T-helper 2 cell treated with Interferon-gamma antibody and Interleukin-4, amounts not matched to agents 5 μg/mL and 100 μg/mL, for 36 hours (primary cell): Measurements from ENCODE around the gene PPP1R3C.

Experiments
- DNase-seq: peaks from one replicate; pipeline ENCODE4 v3.0.0; 2021; ENCODE audit warnings: low spot score
- H3K27ac Mint-ChIP-seq: one replicate; pipeline ENCODE4 v1.8.0; 2021; ENCODE audit warnings: mild to moderate bottlenecking, mixed read lengths
- H3K27me3 Mint-ChIP-seq: one replicate; pipeline ENCODE4 v1.8.0; 2021; ENCODE audit warnings: low read depth, mixed read lengths
- H3K36me3 Mint-ChIP-seq: one replicate; pipeline ENCODE4 v1.8.0; 2021; ENCODE audit warnings: low read depth, mixed read lengths
- H3K4me1 Mint-ChIP-seq: one replicate; pipeline ENCODE4 v1.8.0; 2021; ENCODE audit warnings: low read depth, mixed read lengths
- H3K4me3 Mint-ChIP-seq: one replicate; pipeline ENCODE4 v1.8.0; 2022; ENCODE audit warnings: mild to moderate bottlenecking, moderate library complexity, mixed read lengths
- H3K9me3 Mint-ChIP-seq: one replicate; pipeline ENCODE4 v1.8.0; 2021; ENCODE audit warnings: mixed read lengths

PPP1R3C gene

DNA sequence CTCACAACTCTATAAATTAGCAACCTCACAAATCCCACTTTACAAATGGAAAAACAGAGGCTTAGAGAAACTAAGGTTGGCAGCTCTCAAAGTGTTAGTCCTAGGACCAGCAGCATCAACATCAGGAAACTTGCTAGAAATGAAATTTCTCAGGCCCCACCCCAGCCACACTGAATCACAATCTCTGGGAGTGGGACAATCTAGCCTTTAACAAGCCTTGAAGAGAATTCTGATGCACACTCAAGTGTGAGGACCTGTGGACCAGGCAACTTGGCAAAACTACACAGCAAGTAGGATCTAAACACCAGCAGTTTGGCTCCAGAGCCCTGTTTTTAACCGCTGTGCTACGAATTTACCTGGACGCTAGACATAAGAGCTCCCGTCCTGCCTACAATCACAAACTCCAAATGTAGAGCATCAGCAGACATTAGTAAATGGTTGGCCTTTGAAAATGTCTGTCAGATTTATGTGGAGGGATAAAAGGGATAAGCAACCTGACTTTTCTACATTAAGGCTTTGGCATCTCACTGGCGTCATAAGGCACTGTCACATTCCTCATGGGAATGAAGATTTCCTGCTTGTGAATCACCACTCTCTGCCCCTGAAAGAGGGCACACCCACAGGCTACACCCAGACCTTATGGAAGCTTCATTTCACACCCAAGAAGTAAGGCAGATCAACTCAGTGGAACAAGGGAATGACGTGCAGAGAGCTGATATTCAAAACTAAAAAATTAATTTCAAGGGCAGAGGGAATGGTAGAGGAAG lies 34.5 kb downstream of the PPP1R3C start:
- no peak overlapping the region for H3K4me3 Mint-ChIP-seq
- DNase-seq = no peak

GRCh38 chr10:91597197-91597881 lies 35.5 kb downstream of the PPP1R3C start:
- Mint-ChIP-seq H3K27ac (no peak overlapping the region), H3K27me3 (peaks cover 16% of the 10 kb centered on the region), H3K4me3 (no peak overlapping the region), H3K36me3 (no peaks in the 10 kb centered on the region), H3K9me3 (no peaks in the 10 kb centered on the region), H3K4me1 (no peaks in the 10 kb centered on the region)
- no peak for DNase-seq

More for the DNA sequence above, 34.5 kb downstream of the PPP1R3C start:
- H3K36me3 Mint-ChIP-seq = no peaks in the 10 kb centered on the region
- H3K27me3 Mint-ChIP-seq = peaks cover 15% of the 10 kb centered on the region
- no peaks in the 10 kb centered on the region for H3K9me3 Mint-ChIP-seq
- no peak overlapping the region for H3K27ac Mint-ChIP-seq
- no peaks in the 10 kb centered on the region for H3K4me1 Mint-ChIP-seq

DNA sequence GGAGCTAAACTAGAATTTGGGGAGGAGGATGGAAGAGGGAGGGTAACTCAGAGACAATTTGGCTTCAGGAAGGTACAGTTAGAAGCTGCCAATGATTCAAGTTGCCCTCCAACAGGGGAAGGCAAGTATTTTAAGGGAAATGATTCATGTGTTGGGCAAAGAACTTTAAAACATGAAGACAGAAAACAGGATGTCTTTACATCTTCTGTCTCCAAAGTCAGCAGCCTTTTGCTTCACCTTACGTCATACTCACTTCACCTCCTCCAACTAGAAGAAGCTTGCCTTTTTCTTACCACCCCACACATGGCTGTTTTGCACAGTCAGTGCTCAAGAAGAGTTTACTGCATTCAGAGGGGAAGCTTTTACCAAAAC lies 36.1 kb downstream of the PPP1R3C start:
- Mint-ChIP-seq H3K4me1 (no peaks in the 10 kb centered on the region), H3K27me3 (peaks cover 16% of the 10 kb centered on the region), H3K27ac (no peak overlapping the region), H3K36me3 (no peaks in the 10 kb centered on the region), H3K9me3 (no peaks in the 10 kb centered on the region), H3K4me3 (no peak overlapping the region)
- no peak for DNase-seq

GRCh38 chr10:91593834-91594233 lies 39.0 kb downstream of the PPP1R3C start:
- no peaks in the 10 kb centered on the region for H3K9me3 Mint-ChIP-seq
- DNase-seq = no peak
- no peak overlapping the region for H3K27ac Mint-ChIP-seq
- H3K27me3 Mint-ChIP-seq = peaks cover 19% of the 10 kb centered on the region
- H3K4me3 Mint-ChIP-seq = no peak overlapping the region
- no peaks in the 10 kb centered on the region for H3K36me3 Mint-ChIP-seq
- H3K4me1 Mint-ChIP-seq = no peaks in the 10 kb centered on the region

- H3K36me3 Mint-ChIP-seq = no peaks in the 10 kb centered on the region
- H3K4me3 Mint-ChIP-seq = no peak overlapping the region
- no peak overlapping the region for H3K27ac Mint-ChIP-seq
- no peaks in the 10 kb centered on the region for H3K9me3 Mint-ChIP-seq
- DNase-seq = no peak
- H3K4me1 Mint-ChIP-seq = no peaks in the 10 kb centered on the region
- peaks cover 19% of the 10 kb centered on the region for H3K27me3 Mint-ChIP-seq
Observed at GRCh38 chr10:91593366-91593765, 39.5 kb downstream of the PPP1R3C start.

DNA sequence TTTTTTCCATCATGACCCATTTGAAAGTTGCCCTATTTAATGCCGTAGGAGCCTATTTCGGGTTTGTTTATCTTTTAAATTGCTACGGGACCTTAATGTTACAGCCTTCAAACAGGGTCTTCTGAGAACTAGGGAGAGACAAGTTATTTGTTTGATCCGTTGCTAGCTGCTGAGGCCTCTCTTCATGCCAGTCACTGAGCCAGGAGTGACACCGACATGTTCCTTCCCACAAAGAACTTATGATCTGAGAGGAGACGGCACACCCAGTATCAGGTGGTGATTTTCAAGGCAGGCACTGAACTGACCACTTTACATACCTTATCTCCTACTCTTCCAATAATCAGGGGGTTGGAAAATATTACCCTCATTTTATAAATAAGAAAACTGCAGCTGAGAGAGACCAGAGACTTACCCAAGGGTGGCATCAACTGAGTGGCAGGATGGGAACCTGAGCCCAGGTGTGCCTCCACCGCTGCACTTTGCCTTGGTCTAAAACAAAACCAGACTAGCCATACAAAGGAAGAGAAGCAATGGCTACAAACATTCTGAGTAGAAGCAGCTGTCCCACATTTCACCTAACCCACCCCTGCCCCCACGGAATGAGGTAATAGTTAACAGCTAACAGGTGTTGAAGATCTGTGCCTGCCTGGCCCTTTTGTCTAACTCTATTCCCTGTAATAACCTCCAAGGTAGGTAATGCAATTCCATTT lies 40.5 kb downstream of the PPP1R3C start:
- DNase-seq = no peak
- no peak overlapping the region for H3K27ac Mint-ChIP-seq
- H3K4me3 Mint-ChIP-seq = no peak overlapping the region
- no peaks in the 10 kb centered on the region for H3K4me1 Mint-ChIP-seq
- H3K9me3 Mint-ChIP-seq = no peaks in the 10 kb centered on the region
- H3K27me3 Mint-ChIP-seq = peaks cover 19% of the 10 kb centered on the region
- H3K36me3 Mint-ChIP-seq = no peaks in the 10 kb centered on the region

DNA sequence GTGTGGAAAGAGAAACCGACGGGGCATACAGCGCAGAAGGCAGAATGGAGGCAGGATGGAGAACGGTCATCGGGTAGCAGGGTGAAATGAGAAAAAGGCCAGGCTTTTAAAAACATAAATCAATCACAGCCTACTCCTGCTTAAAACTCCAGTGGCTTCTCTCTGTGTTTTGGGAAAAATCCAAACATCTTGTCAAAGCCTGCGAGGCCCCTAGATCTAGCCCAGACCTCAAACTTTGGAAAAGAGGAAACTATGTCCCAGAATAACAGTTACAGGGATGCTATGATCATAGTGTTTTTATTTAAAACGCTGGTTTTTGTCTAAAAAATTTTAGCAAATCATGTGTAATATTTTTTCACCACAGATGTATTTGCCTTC lies 41.1 kb downstream of the PPP1R3C start:
- Mint-ChIP-seq H3K9me3 (no peaks in the 10 kb centered on the region), H3K36me3 (no peaks in the 10 kb centered on the region), H3K4me3 (no peak overlapping the region), H3K27ac (no peak overlapping the region), H3K4me1 (no peaks in the 10 kb centered on the region), H3K27me3 (peaks cover 19% of the 10 kb centered on the region)
- no peak for DNase-seq

GRCh38 chr10:91590904-91591796 lies 41.7 kb downstream of the PPP1R3C start:
- H3K4me3 Mint-ChIP-seq = no peak overlapping the region
- no peak for DNase-seq
- no peak overlapping the region for H3K27ac Mint-ChIP-seq
- no peaks in the 10 kb centered on the region for H3K9me3 Mint-ChIP-seq
- no peaks in the 10 kb centered on the region for H3K4me1 Mint-ChIP-seq
- no peaks in the 10 kb centered on the region for H3K36me3 Mint-ChIP-seq
- peaks cover 25% of the 10 kb centered on the region for H3K27me3 Mint-ChIP-seq

GRCh38 chr10:91590142-91590903 lies 42.5 kb downstream of the PPP1R3C start:
- Mint-ChIP-seq H3K27ac (no peak overlapping the region), H3K4me3 (no peak overlapping the region), H3K9me3 (no peaks in the 10 kb centered on the region), H3K4me1 (no peaks in the 10 kb centered on the region), H3K27me3 (peaks cover 19% of the 10 kb centered on the region), H3K36me3 (no peaks in the 10 kb centered on the region)
- DNase-seq = no peak

DNA sequence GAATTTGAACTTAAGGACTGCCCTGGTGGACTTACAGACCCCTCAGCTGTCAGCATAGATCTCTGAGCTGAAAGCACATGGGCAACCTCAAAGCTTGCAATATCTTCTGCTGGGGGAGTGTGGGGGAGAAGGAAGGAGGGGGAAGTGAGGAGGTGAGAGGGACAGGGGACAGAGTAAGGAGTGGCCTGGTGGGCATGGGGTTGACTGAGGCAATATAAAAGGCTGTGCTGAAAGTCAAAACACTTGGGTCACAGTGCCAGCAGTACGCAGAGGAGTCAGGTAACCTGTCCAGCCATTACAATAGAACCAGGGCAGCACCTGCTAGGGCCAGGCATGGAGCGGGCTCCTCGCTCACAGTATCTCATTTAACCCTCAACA lies 43.2 kb downstream of the PPP1R3C start:
- Mint-ChIP-seq H3K36me3 (no peaks in the 10 kb centered on the region), H3K27ac (no peak overlapping the region), H3K27me3 (peaks cover 18% of the 10 kb centered on the region), H3K9me3 (no peaks in the 10 kb centered on the region), H3K4me3 (no peak overlapping the region), H3K4me1 (no peaks in the 10 kb centered on the region)
- no peak for DNase-seq

GRCh38 chr10:91589015-91589657 lies 43.7 kb downstream of the PPP1R3C start:
- no peaks in the 10 kb centered on the region for H3K36me3 Mint-ChIP-seq
- no peak overlapping the region for H3K4me3 Mint-ChIP-seq
- no peaks in the 10 kb centered on the region for H3K4me1 Mint-ChIP-seq
- H3K27ac Mint-ChIP-seq = no peak overlapping the region
- H3K9me3 Mint-ChIP-seq = no peaks in the 10 kb centered on the region
- H3K27me3 Mint-ChIP-seq = peaks cover 14% of the 10 kb centered on the region
- no peak for DNase-seq

- DNase-seq = no peak
- H3K27me3 Mint-ChIP-seq = peaks cover 9% of the 10 kb centered on the region
- H3K9me3 Mint-ChIP-seq = no peaks in the 10 kb centered on the region
- no peaks in the 10 kb centered on the region for H3K4me1 Mint-ChIP-seq
- H3K4me3 Mint-ChIP-seq = no peak overlapping the region
- no peak overlapping the region for H3K27ac Mint-ChIP-seq
- no peaks in the 10 kb centered on the region for H3K36me3 Mint-ChIP-seq
Observed at GRCh38 chr10:91587710-91588638, 44.9 kb downstream of the PPP1R3C start.
